IMR-90 (cell line): ENCODE results near the gene SNX30. TPM values are rescaled to one million over a fixed set of nuclear protein-coding genes. Genes with fewer than 3 reads are reported as not detected.

Source experiments
- ATAC-seq: fragments of 200-7000 bp; cut with Tn5 transposase; 2 replicates; pipeline ENCODE4 v1.9.1; 2020; ENCODE audit warnings: low read depth, mild to moderate bottlenecking, moderate library complexity
- BruUV-seq: library from RNA; stranded (reverse); fragments of 400-500 nt; replicated peaks from 2 replicates; lab custom pipeline; 2021; lab: Mats Ljungman, UMichigan
- CTCF ChIA-PET: fragments of 300-600 bp; formaldehyde crosslinking; extraction: SDS; loops from one replicate; lab custom pipeline; 2021; ENCODE audit warnings: antibody characterized with exemption; lab: Yijun Ruan, JAX
- POLR2A ChIA-PET: fragments of 300-600 bp; sonication (Branson Sonifier 250); formaldehyde crosslinking; loops from one replicate; lab custom pipeline; 2022; ENCODE audit warnings: antibody characterized with exemption; ENCODE audit not compliant: unreplicated experiment; lab: Charles Lee
- DNase-seq: peaks from one replicate; pipeline ENCODE4 v3.0.0; 2013
- H2AFZ ChIP-seq: replicated peaks from 2 replicates; pipeline ENCODE3; 2013; ENCODE audit warnings: low read length, mild to moderate bottlenecking; ENCODE audit not compliant: poor library complexity
- H2AK5ac ChIP-seq: 2 replicates; pipeline ENCODE4 v1.6.1; 2013; ENCODE audit warnings: low read depth, low read length, inconsistent platforms
- H2AK9ac ChIP-seq: replicated peaks from 2 replicates; pipeline ENCODE3; 2013; ENCODE audit warnings: mild to moderate bottlenecking, low read depth, low read length, moderate library complexity; ENCODE audit not compliant: poor library complexity
- H2BK120ac ChIP-seq: 2 replicates; pipeline ENCODE4 v1.6.1; 2013; ENCODE audit warnings: low read depth, low read length, inconsistent platforms
- H2BK15ac ChIP-seq: 3 replicates; pipeline ENCODE4 v1.6.1; 2013; ENCODE audit warnings: low read depth, low read length, inconsistent platforms
- H2BK20ac ChIP-seq: 2 replicates; pipeline ENCODE4 v1.6.1; 2013; ENCODE audit warnings: low read depth, mild to moderate bottlenecking, inconsistent platforms, low read length, moderate library complexity
- H2BK5ac ChIP-seq: 2 replicates; pipeline ENCODE4 v1.6.1; 2013; ENCODE audit warnings: mild to moderate bottlenecking, low read depth, low read length, inconsistent platforms; ENCODE audit not compliant: poor library complexity, severe bottlenecking
- H3K14ac ChIP-seq: replicated peaks from 2 replicates; pipeline ENCODE4 v1.6.1; 2013; ENCODE audit warnings: low read depth, low read length, inconsistent platforms
- H3K18ac ChIP-seq: 2 replicates; pipeline ENCODE4 v1.6.1; 2013; ENCODE audit warnings: low read depth, low read length, control low read depth
- H3K23ac ChIP-seq: 2 replicates; pipeline ENCODE4 v1.6.1; 2013; ENCODE audit warnings: low read depth, low read length, inconsistent platforms
- H3K27ac ChIP-seq: 2 replicates; pipeline ENCODE4 v1.5.1; 2013; ENCODE audit warnings: mild to moderate bottlenecking, control low read depth, low read length; ENCODE audit not compliant: insufficient read depth
- H3K27me3 ChIP-seq: 2 replicates; pipeline ENCODE4 v1.6.1; 2013; ENCODE audit warnings: low read length; ENCODE audit not compliant: control insufficient read depth, insufficient read depth
- H3K36me3 ChIP-seq: 2 replicates; pipeline ENCODE4 v1.6.1; 2013; ENCODE audit warnings: low read length, mixed read lengths; ENCODE audit not compliant: control insufficient read depth, insufficient read depth
- H3K4ac ChIP-seq: 2 replicates; pipeline ENCODE4 v1.6.1; 2013; ENCODE audit warnings: low read depth, low read length, inconsistent platforms
- H3K4me1 ChIP-seq: 2 replicates; pipeline ENCODE4 v1.6.1; 2013; ENCODE audit warnings: low read length, mixed read lengths; ENCODE audit not compliant: control insufficient read depth, insufficient read depth
- H3K4me2 ChIP-seq: 2 replicates; pipeline ENCODE4 v1.6.1; 2013; ENCODE audit warnings: low read depth, mild to moderate bottlenecking, control low read depth, low read length, moderate library complexity
- H3K4me3 ChIP-seq: 2 replicates; pipeline ENCODE4 v1.5.1; 2013; ENCODE audit warnings: low read depth, mild to moderate bottlenecking, control low read depth, low read length, moderate library complexity; ENCODE audit not compliant: insufficient read depth
- H3K56ac ChIP-seq: 2 replicates; pipeline ENCODE4 v1.6.1; 2013; ENCODE audit warnings: low read length, inconsistent platforms; ENCODE audit not compliant: insufficient read depth; ENCODE audit errors: extremely low read depth
- H3K79me1 ChIP-seq, 2 experiments: 2 replicates each; pipeline ENCODE4 v1.6.1; 2013; ENCODE audit warnings: low read length in 2 of 2, inconsistent platforms in 1 of 2, low read depth in 1 of 2
- H3K9ac ChIP-seq: 2 replicates; pipeline ENCODE4 v1.6.1; 2013; ENCODE audit warnings: low read depth, low read length, control low read depth
- H3K9me1 ChIP-seq: 2 replicates; pipeline ENCODE4 v1.6.1; 2013; ENCODE audit warnings: low read length, inconsistent platforms; ENCODE audit not compliant: insufficient read depth
- H3K9me3 ChIP-seq: 2 replicates; pipeline ENCODE4 v1.6.1; 2013; ENCODE audit warnings: low read length; ENCODE audit not compliant: control insufficient read depth, insufficient read depth
- H4K20me1 ChIP-seq: 2 replicates; pipeline ENCODE4 v1.6.1; 2013; ENCODE audit warnings: low read length, inconsistent platforms; ENCODE audit not compliant: insufficient read depth
- H4K5ac ChIP-seq: 2 replicates; pipeline ENCODE4 v1.6.1; 2013; ENCODE audit warnings: mild to moderate bottlenecking, low read depth, low read length, control low read depth
- H4K8ac ChIP-seq, 2 experiments: 2 replicates each; pipeline ENCODE4 v1.6.1; 2013; ENCODE audit warnings: low read depth in 2 of 2, low read length in 2 of 2, control low read depth in 1 of 2, inconsistent platforms in 1 of 2
- H4K91ac ChIP-seq: 2 replicates; pipeline ENCODE4 v1.6.1; 2013; ENCODE audit warnings: low read depth, low read length, inconsistent platforms; ENCODE audit not compliant: insufficient read depth
- BHLHE40 ChIP-seq: fragments of 150-350 bp; IDR thresholded peaks from 2 replicates; pipeline ENCODE4 v1.6.1; 2016; ENCODE audit warnings: mild to moderate bottlenecking, low read depth, low read length
- CEBPB ChIP-seq: IDR thresholded peaks from 2 replicates; pipeline ENCODE4 v1.6.1; 2012; ENCODE audit warnings: low read depth, low read length, improper control_type of control experiment
- CHD1 ChIP-seq: IDR thresholded peaks from 2 replicates; pipeline ENCODE4 v1.6.1; 2012; ENCODE audit warnings: low read depth, low read length, improper control_type of control experiment
- FOS ChIP-seq: fragments of 150-350 bp; IDR thresholded peaks from 2 replicates; pipeline ENCODE4 v1.6.1; 2016; ENCODE audit warnings: low read depth, low read length
- MAFK ChIP-seq: IDR thresholded peaks from 2 replicates; pipeline ENCODE4 v1.6.1; 2012; ENCODE audit warnings: low read depth, low read length, improper control_type of control experiment
- MAZ ChIP-seq: IDR thresholded peaks from 2 replicates; pipeline ENCODE4 v1.6.1; 2012; ENCODE audit warnings: low read depth, mild to moderate bottlenecking, low read length, improper control_type of control experiment, moderate library complexity, borderline replicate concordance
- MXI1 ChIP-seq: IDR thresholded peaks from 2 replicates; pipeline ENCODE4 v1.6.1; 2012; ENCODE audit warnings: low read depth, mild to moderate bottlenecking, low read length, moderate library complexity, borderline replicate concordance
- NFE2L2 ChIP-seq: fragments of 150-350 bp; IDR thresholded peaks from 2 replicates; pipeline ENCODE4 v1.6.1; 2016; ENCODE audit warnings: low read depth, mild to moderate bottlenecking, low read length
- POLR2A ChIP-seq: IDR thresholded peaks from 2 replicates; pipeline ENCODE4 v1.6.1; 2012; ENCODE audit warnings: mild to moderate bottlenecking, low read depth, low read length
- RAD21 ChIP-seq: IDR thresholded peaks from 2 replicates; pipeline ENCODE4 v1.6.1; 2012; ENCODE audit warnings: low read length, improper control_type of control experiment
- RCOR1 ChIP-seq: IDR thresholded peaks from 2 replicates; pipeline ENCODE4 v1.6.1; 2012; ENCODE audit warnings: mild to moderate bottlenecking, low read length, improper control_type of control experiment; ENCODE audit not compliant: insufficient replicate concordance
- RFX5 ChIP-seq: IDR thresholded peaks from 2 replicates; pipeline ENCODE4 v1.8.0; 2012; ENCODE audit warnings: low read depth, mild to moderate bottlenecking, low read length, moderate library complexity
- SMC3 ChIP-seq: fragments of 150-350 bp; IDR thresholded peaks from 2 replicates; pipeline ENCODE4 v1.6.1; 2016; ENCODE audit warnings: low read depth, mild to moderate bottlenecking, antibody characterized with exemption, low read length, moderate library complexity
- WGBS, 2 experiments: methylation state at CpG; one replicate each; pipeline versions ENCODE4 v1.1.5 to v1.1.7; 2013; ENCODE audit warnings: missing lambda C conversion rate in 2 of 2; ENCODE audit not compliant: insufficient read length in 1 of 2; ENCODE audit errors: extremely low coverage in 2 of 2; 5-methylcytosine and 5-hydroxymethylcytosine counted together
- dilution Hi-C: fragments of 300-500 bp; cut with HindIII; formaldehyde crosslinking; loops from one replicate; pipeline ENCODE4 v1.14.3; 2018; ENCODE audit warnings: low sequenced_read_pairs; ENCODE audit not compliant: unreplicated experiment
- in situ Hi-C: fragments of 300-500 bp; cut with MboI; formaldehyde crosslinking; loops from 3 replicates; pipeline ENCODE4 v1.14.3; 2019; ENCODE audit warnings: low sequenced_read_pairs, inconsistent platforms, mixed read lengths
- intact Hi-C: fragments of 100-400 bp; cut with micrococcal nuclease; formaldehyde crosslinking; loops from 2 replicates; pipeline ENCODE4 v1.10.0; 2022
- polyA plus RNA-seq, 3 experiments: library from polyadenylated mRNA; depleted of rRNA; stranded (reverse); fragments of >200 nt; gene quantifications; 2 replicates each; pipeline ENCODE4 v1.2.3, GENCODE V29; 2012; ENCODE audit warnings: low replicate concordance in 1 of 3
- total RNA-seq: library from RNA; depleted of rRNA; stranded (reverse); fragments of >200 nt; gene quantifications from 2 replicates; pipeline ENCODE4 v1.2.3, GENCODE V29; 2012
- TF ChIP-seq, protein P1 (sequence below): conservative IDR thresholded peaks from 2 replicates; pipeline ENCODE4 v1.5.1; 2012; ENCODE audit warnings: mild to moderate bottlenecking, low read depth, low read length, improper control_type of control experiment
- TF ChIP-seq, protein P2 (sequence below): fragments of 150-350 bp; IDR thresholded peaks from 2 replicates; pipeline ENCODE4 v1.6.1; 2017; ENCODE audit warnings: mild to moderate bottlenecking, antibody characterized with exemption, low read length, low read depth
- TF ChIP-seq, protein P3 (sequence below): fragments of 150-350 bp; IDR thresholded peaks from 2 replicates; pipeline ENCODE4 v1.6.1; 2016; ENCODE audit warnings: low read depth, mild to moderate bottlenecking, low read length, moderate library complexity, borderline replicate concordance

SNX30 gene
- total and polyA plus RNA-seq, 2 of the 4 experiments (the other 2 are of a cell fraction), result 8.0 to 18.8 TPM

DNA sequence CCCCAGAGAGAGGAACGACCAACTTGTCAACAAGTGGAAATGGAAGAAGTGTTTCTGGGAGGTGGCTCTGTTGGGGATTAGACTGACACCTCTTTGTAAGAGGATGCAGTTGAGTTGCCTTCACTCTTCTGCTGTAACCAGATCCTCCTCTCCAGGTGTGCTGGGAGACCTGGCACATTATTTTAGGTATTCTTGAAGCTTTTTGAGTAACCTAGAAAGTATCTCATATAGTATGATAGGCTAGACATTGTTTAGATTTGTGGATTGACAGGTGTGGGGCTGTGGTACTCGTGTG is 21.6 kb downstream of the SNX30 start:
- no peaks in the 10 kb centered on the region for H3K27me3 ChIP-seq
- peak overlapping the region; percentile 14; the same call in 1 of the 2 replicates for H3K27ac ChIP-seq
- peaks cover 15% of the 10 kb centered on the region; the same call in 1 of the 2 replicates for H4K20me1 ChIP-seq
- H2AK5ac ChIP-seq, result no peak overlapping the region; the same call in 1 of the 2 replicates
- in situ Hi-C loops (no loop called here), intact Hi-C loops (no loop called here), dilution Hi-C loops (no loop called here)
- TF ChIP-seq SMC3 (no peak), FOS (no peak), POLR2A (no peak), MAZ (no peak), CEBPB (no peak), CHD1 (no peak), NFE2L2 (no peak), RCOR1 (no peak), RAD21 (no peak), MAFK (no peak), MXI1 (no peak), BHLHE40 (no peak), RFX5 (no peak)
- TF ChIP-seq, protein P1, sequence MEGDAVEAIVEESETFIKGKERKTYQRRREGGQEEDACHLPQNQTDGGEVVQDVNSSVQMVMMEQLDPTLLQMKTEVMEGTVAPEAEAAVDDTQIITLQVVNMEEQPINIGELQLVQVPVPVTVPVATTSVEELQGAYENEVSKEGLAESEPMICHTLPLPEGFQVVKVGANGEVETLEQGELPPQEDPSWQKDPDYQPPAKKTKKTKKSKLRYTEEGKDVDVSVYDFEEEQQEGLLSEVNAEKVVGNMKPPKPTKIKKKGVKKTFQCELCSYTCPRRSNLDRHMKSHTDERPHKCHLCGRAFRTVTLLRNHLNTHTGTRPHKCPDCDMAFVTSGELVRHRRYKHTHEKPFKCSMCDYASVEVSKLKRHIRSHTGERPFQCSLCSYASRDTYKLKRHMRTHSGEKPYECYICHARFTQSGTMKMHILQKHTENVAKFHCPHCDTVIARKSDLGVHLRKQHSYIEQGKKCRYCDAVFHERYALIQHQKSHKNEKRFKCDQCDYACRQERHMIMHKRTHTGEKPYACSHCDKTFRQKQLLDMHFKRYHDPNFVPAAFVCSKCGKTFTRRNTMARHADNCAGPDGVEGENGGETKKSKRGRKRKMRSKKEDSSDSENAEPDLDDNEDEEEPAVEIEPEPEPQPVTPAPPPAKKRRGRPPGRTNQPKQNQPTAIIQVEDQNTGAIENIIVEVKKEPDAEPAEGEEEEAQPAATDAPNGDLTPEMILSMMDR, result no peak
- TF ChIP-seq, protein P2, sequence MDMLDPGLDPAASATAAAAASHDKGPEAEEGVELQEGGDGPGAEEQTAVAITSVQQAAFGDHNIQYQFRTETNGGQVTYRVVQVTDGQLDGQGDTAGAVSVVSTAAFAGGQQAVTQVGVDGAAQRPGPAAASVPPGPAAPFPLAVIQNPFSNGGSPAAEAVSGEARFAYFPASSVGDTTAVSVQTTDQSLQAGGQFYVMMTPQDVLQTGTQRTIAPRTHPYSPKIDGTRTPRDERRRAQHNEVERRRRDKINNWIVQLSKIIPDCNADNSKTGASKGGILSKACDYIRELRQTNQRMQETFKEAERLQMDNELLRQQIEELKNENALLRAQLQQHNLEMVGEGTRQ, result no peak
- TF ChIP-seq, protein P3, sequence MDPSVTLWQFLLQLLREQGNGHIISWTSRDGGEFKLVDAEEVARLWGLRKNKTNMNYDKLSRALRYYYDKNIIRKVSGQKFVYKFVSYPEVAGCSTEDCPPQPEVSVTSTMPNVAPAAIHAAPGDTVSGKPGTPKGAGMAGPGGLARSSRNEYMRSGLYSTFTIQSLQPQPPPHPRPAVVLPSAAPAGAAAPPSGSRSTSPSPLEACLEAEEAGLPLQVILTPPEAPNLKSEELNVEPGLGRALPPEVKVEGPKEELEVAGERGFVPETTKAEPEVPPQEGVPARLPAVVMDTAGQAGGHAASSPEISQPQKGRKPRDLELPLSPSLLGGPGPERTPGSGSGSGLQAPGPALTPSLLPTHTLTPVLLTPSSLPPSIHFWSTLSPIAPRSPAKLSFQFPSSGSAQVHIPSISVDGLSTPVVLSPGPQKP, result no peak
- no peak overlapping the region for H4K8ac ChIP-seq
- ChIA-PET CTCF (interaction anchor here (1.1 kb wide), 1 partner anchor 10 kb away, joined by 3 read pairs; no protein-coding TSS in a partner anchor), POLR2A (no interaction called here)
- H3K23ac ChIP-seq, result no peak overlapping the region
- H2BK15ac ChIP-seq, result no peak overlapping the region
- no peak overlapping the region for H3K56ac ChIP-seq
- H3K36me3 ChIP-seq, result no peaks in the 10 kb centered on the region
- no peak overlapping the region for H2AK9ac ChIP-seq
- ATAC-seq (no peak), DNase-seq (no peak)
- H2AFZ ChIP-seq, result no peak overlapping the region
- no peak overlapping the region for H3K4me3 ChIP-seq
- no peak overlapping the region; the same call in 1 of the 2 replicates for H2BK120ac ChIP-seq
- H3K4me2 ChIP-seq, result peak overlapping the region; percentile 56
- H3K4me1 ChIP-seq, result peaks cover 13% of the 10 kb centered on the region
- peak overlapping the region; percentile 12; the same call in 1 of the 2 replicates for H2BK20ac ChIP-seq
- WGBS, 2 experiments, result no CpG with 5 or more reads among the region's 2 CpGs
- peak overlapping the region; percentile 39 for H2BK5ac ChIP-seq
- H3K14ac ChIP-seq, result no peak overlapping the region
- 0 out of 2 replicates have a peak overlapping the region, but pooled peaks have one; percentile 9 for H3K4ac ChIP-seq
- BruUV-seq, result no TSS peak
- H3K18ac ChIP-seq, result peak overlapping the region; percentile 96
- H3K9me1 ChIP-seq, result peaks cover 10% of the 10 kb centered on the region
- H3K9me3 ChIP-seq, result no peaks in the 10 kb centered on the region
- H3K9ac ChIP-seq, result no peak overlapping the region
- peak overlapping the region; percentile 91 for H4K5ac ChIP-seq
- peak overlapping the region; percentile 30; the same call in 1 of the 2 replicates for H4K91ac ChIP-seq
- peaks cover 16 to 36% of the 10 kb centered on the region in 2 experiments for H3K79me1 ChIP-seq
